Karpas-422 (cell line): ENCODE data around the gene INPP4A. TPM values are rescaled to one million over a fixed set of nuclear protein-coding genes. Genes with fewer than 3 reads are reported as not detected.

Experiments
- DNase-seq: peaks from one replicate; pipeline ENCODE4 v3.0.0-alpha.2; 2015
- H2AFZ ChIP-seq: fragments of 200-600 bp; sonication (generic); 2 replicates; pipeline ENCODE4 v1.6.1; 2014; ENCODE audit warnings: antibody characterized with exemption, low read length, mixed read lengths
- H3K27ac ChIP-seq: fragments of 200-600 bp; sonication (generic); 2 replicates; pipeline ENCODE4 v1.5.1; 2014; ENCODE audit warnings: mild to moderate bottlenecking, low read length, moderate library complexity
- H3K27me3 ChIP-seq: fragments of 200-600 bp; sonication (generic); 2 replicates; pipeline ENCODE4 v1.6.1; 2014; ENCODE audit warnings: low read length, mixed read lengths
- H3K36me3 ChIP-seq: fragments of 200-600 bp; sonication (generic); 2 replicates; pipeline ENCODE4 v1.6.1; 2014; ENCODE audit warnings: low read length, mixed read lengths; ENCODE audit not compliant: insufficient read depth
- H3K4me1 ChIP-seq: fragments of 200-600 bp; sonication (generic); 2 replicates; pipeline ENCODE4 v1.6.1; 2014; ENCODE audit warnings: mild to moderate bottlenecking, low read length, mixed read lengths
- H3K4me2 ChIP-seq: fragments of 200-600 bp; sonication (generic); 2 replicates; pipeline ENCODE4 v1.6.1; 2014; ENCODE audit warnings: low read length, low read depth, mild to moderate bottlenecking; ENCODE audit not compliant: poor library complexity, severe bottlenecking
- H3K4me3 ChIP-seq: fragments of 200-600 bp; sonication (generic); 2 replicates; pipeline ENCODE4 v1.5.1; 2014; ENCODE audit warnings: mild to moderate bottlenecking, antibody characterized with exemption, low read length, mixed read lengths
- H3K79me2 ChIP-seq: fragments of 200-600 bp; sonication (generic); 2 replicates; pipeline ENCODE4 v1.6.1; 2014; ENCODE audit warnings: mild to moderate bottlenecking, low read length, mixed read lengths
- H3K9ac ChIP-seq: fragments of 200-600 bp; sonication (generic); 2 replicates; pipeline ENCODE4 v1.6.0; 2014; ENCODE audit warnings: low read length
- H3K9me2 ChIP-seq: fragments of 200-600 bp; sonication (generic), shearing (Covaris generic); replicated peaks from 2 replicates; pipeline ENCODE4 v1.6.0; 2014; ENCODE audit warnings: mild to moderate bottlenecking, low read length, moderate library complexity; ENCODE audit not compliant: insufficient read depth
- H3K9me3 ChIP-seq: fragments of 300-700, 200-600 bp; sonication (generic); 2 replicates; pipeline ENCODE4 v1.6.1; 2014; ENCODE audit warnings: low read length, mixed read lengths
- H4K20me1 ChIP-seq: fragments of 200-600 bp; sonication (generic); 2 replicates; pipeline ENCODE4 v1.6.1; 2014; ENCODE audit warnings: mild to moderate bottlenecking, antibody characterized with exemption, low read length, low read depth; ENCODE audit not compliant: insufficient read depth
- total RNA-seq: library from RNA; depleted of rRNA; stranded (reverse); fragments of >200 nt; shearing (Covaris generic); gene quantifications from 2 replicates; pipeline ENCODE4 v1.2.3, GENCODE V29; 2014; ENCODE audit warnings: low replicate concordance; rRNA removed

The INPP4A gene
- 5.3 and 7.9 TPM in 2 replicates for total RNA-seq

GRCh38 chr2:98444436-98445176 is at the start of gene INPP4A:
INPP4A (plus strand) TSS chr2:98444858; CDS start chr2:98520049, 75,191 bp downstream.
- H3K36me3 ChIP-seq: no peaks in the 10 kb centered on the region
- peaks cover 14% of the 10 kb centered on the region; the same call in 1 of the 2 replicates for H4K20me1 ChIP-seq
- DNase-seq: peak; percentile 85
- H3K4me1 ChIP-seq: peaks cover 15% of the 10 kb centered on the region
- H3K4me2 ChIP-seq: peak within 1 kb of the TSS; percentile 85
- no peaks in the 10 kb centered on the region for H3K9me3 ChIP-seq
- no peaks in the 10 kb centered on the region for H3K79me2 ChIP-seq
- H2AFZ ChIP-seq: peak within 1 kb of the TSS; percentile 97
- H3K27me3 ChIP-seq: no peaks in the 10 kb centered on the region
- no peaks in the 10 kb centered on the region for H3K9me2 ChIP-seq
- peak within 1 kb of the TSS; percentile 67 for H3K9ac ChIP-seq
- peak within 1 kb of the TSS; percentile 73 for H3K4me3 ChIP-seq
- H3K27ac ChIP-seq: no peak within 1 kb of the TSS

GRCh38 chr2:98395977-98396376 is 48.7 kb upstream of the INPP4A start:
- Histone ChIP-seq H3K27ac (no peak overlapping the region), H3K9ac (no peak overlapping the region), H2AFZ (no peak overlapping the region), H3K4me3 (no peak overlapping the region), H3K4me1 (no peaks in the 10 kb centered on the region), H3K27me3 (no peaks in the 10 kb centered on the region), H4K20me1 (no peaks in the 10 kb centered on the region), H3K9me2 (no peaks in the 10 kb centered on the region), H3K4me2 (no peak overlapping the region), H3K9me3 (no peaks in the 10 kb centered on the region), H3K79me2 (no peaks in the 10 kb centered on the region), H3K36me3 (no peaks in the 10 kb centered on the region)
- DNase-seq: no peak

GRCh38 chr2:98396745-98397355 is 47.8 kb upstream of the INPP4A start:
- Histone ChIP-seq H3K4me1 (no peaks in the 10 kb centered on the region), H3K4me2 (no peak overlapping the region), H4K20me1 (no peaks in the 10 kb centered on the region), H3K27ac (no peak overlapping the region), H3K9me3 (no peaks in the 10 kb centered on the region), H3K4me3 (no peak overlapping the region), H3K27me3 (no peaks in the 10 kb centered on the region), H2AFZ (no peak overlapping the region), H3K79me2 (no peaks in the 10 kb centered on the region), H3K9me2 (no peaks in the 10 kb centered on the region), H3K9ac (no peak overlapping the region), H3K36me3 (no peaks in the 10 kb centered on the region)
- DNase-seq: no peak

- Histone ChIP-seq H3K4me3 (no peak overlapping the region), H3K36me3 (no peaks in the 10 kb centered on the region), H3K4me2 (no peak overlapping the region), H4K20me1 (no peaks in the 10 kb centered on the region), H3K79me2 (no peaks in the 10 kb centered on the region), H3K9me3 (no peaks in the 10 kb centered on the region), H3K4me1 (no peaks in the 10 kb centered on the region), H3K9ac (no peak overlapping the region), H3K27me3 (no peaks in the 10 kb centered on the region), H3K9me2 (no peaks in the 10 kb centered on the region), H2AFZ (no peak overlapping the region), H3K27ac (no peak overlapping the region)
- DNase-seq: no peak
Observed at GRCh38 chr2:98399140-98399539, 45.5 kb upstream of the INPP4A start.

GRCh38 chr2:98403878-98404277 is 40.8 kb upstream of the INPP4A start:
- H3K36me3 ChIP-seq: no peaks in the 10 kb centered on the region
- H3K27me3 ChIP-seq: no peaks in the 10 kb centered on the region
- no peaks in the 10 kb centered on the region for H3K9me3 ChIP-seq
- H3K4me2 ChIP-seq: no peak overlapping the region
- DNase-seq: no peak
- H3K79me2 ChIP-seq: no peaks in the 10 kb centered on the region
- no peak overlapping the region for H3K27ac ChIP-seq
- H2AFZ ChIP-seq: no peak overlapping the region
- H3K9me2 ChIP-seq: no peaks in the 10 kb centered on the region
- H3K4me1 ChIP-seq: no peaks in the 10 kb centered on the region
- H4K20me1 ChIP-seq: no peaks in the 10 kb centered on the region
- no peak overlapping the region for H3K9ac ChIP-seq
- no peak overlapping the region for H3K4me3 ChIP-seq

- no peak for DNase-seq
- no peak overlapping the region for H3K9ac ChIP-seq
- H3K4me2 ChIP-seq: no peak overlapping the region
- no peak overlapping the region for H3K4me3 ChIP-seq
- H3K36me3 ChIP-seq: no peaks in the 10 kb centered on the region
- H3K79me2 ChIP-seq: no peaks in the 10 kb centered on the region
- no peaks in the 10 kb centered on the region for H3K27me3 ChIP-seq
- no peaks in the 10 kb centered on the region for H3K9me2 ChIP-seq
- no peaks in the 10 kb centered on the region for H3K4me1 ChIP-seq
- H3K27ac ChIP-seq: no peak overlapping the region
- H3K9me3 ChIP-seq: no peaks in the 10 kb centered on the region
- H4K20me1 ChIP-seq: no peaks in the 10 kb centered on the region
- H2AFZ ChIP-seq: no peak overlapping the region
Observed at GRCh38 chr2:98404556-98405250, 40.0 kb upstream of the INPP4A start.

GRCh38 chr2:98405301-98405700 is 39.4 kb upstream of the INPP4A start:
- Histone ChIP-seq H3K27ac (no peak overlapping the region), H3K36me3 (no peaks in the 10 kb centered on the region), H3K4me2 (no peak overlapping the region), H3K9ac (no peak overlapping the region), H3K4me3 (no peak overlapping the region), H3K9me2 (no peaks in the 10 kb centered on the region), H3K4me1 (no peaks in the 10 kb centered on the region), H3K9me3 (no peaks in the 10 kb centered on the region), H3K79me2 (no peaks in the 10 kb centered on the region), H4K20me1 (no peaks in the 10 kb centered on the region), H3K27me3 (no peaks in the 10 kb centered on the region), H2AFZ (no peak overlapping the region)
- DNase-seq: no peak

- no peak overlapping the region for H3K4me3 ChIP-seq
Observed at GRCh38 chr2:98408155-98408554, 36.5 kb upstream of the INPP4A start.

More at GRCh38 chr2:98408155-98408554, 36.5 kb upstream of the INPP4A start:
- DNase-seq: no peak
- Histone ChIP-seq H3K4me2 (no peak overlapping the region), H3K36me3 (no peaks in the 10 kb centered on the region), H2AFZ (no peak overlapping the region), H3K79me2 (no peaks in the 10 kb centered on the region), H3K9ac (no peak overlapping the region), H3K9me2 (no peaks in the 10 kb centered on the region), H3K4me1 (peaks cover 3% of the 10 kb centered on the region; the same call in 1 of the 2 replicates), H3K9me3 (no peaks in the 10 kb centered on the region), H3K27ac (no peak overlapping the region), H3K27me3 (no peaks in the 10 kb centered on the region), H4K20me1 (no peaks in the 10 kb centered on the region)
